Psoas muscle (tissue), 8 donors: ENCODE results near the gene ADAMTS2. TPM values are rescaled to one million over a fixed set of nuclear protein-coding genes. Genes with fewer than 3 reads are reported as not detected.
A peak's percentile ranks its signal among the peaks of the same experiment; 100 is the strongest.

Experiments
- ATAC-seq, 4 donors: fragments of 200-7000 bp; cut with Tn5 transposase; one replicate each; pipeline ENCODE4 v1.9.1; 2020; ENCODE audit warnings: moderate library complexity in 3 of 4, mild to moderate bottlenecking in 2 of 4
- DNase-seq, 2 donors: peaks; one replicate each; pipeline ENCODE4 v3.0.0-alpha.2; 2020
- H3K27ac ChIP-seq: fragments of 200-600 bp; one replicate; pipeline ENCODE4 v1.8.0; 2022
- H3K27me3 ChIP-seq, 3 donors: fragments of 200-600 bp in 1 of 3; one replicate each; pipeline versions ENCODE4 v1.6.1 to v1.8.0; 2013 to 2022; ENCODE audit warnings: low read length in 2 of 3, mild to moderate bottlenecking in 2 of 3, moderate library complexity in 1 of 3; ENCODE audit not compliant: insufficient read depth in 3 of 3
- H3K36me3 ChIP-seq, 2 donors: fragments of 200-600 bp in 1 of 2; one replicate each; pipeline versions ENCODE4 v1.6.1 to v1.8.0; 2013 to 2022; ENCODE audit warnings: low read depth in 1 of 2, mild to moderate bottlenecking in 1 of 2, moderate library complexity in 1 of 2; ENCODE audit not compliant: insufficient read depth in 1 of 2
- H3K4me1 ChIP-seq: fragments of 200-600 bp; one replicate; pipeline ENCODE4 v1.8.0; 2022
- H3K4me3 ChIP-seq: fragments of 200-600 bp; one replicate; pipeline ENCODE4 v1.8.0; 2022; ENCODE audit warnings: mild to moderate bottlenecking
- H3K9me3 ChIP-seq: fragments of 200-600 bp; one replicate; pipeline ENCODE4 v1.8.0; 2022
- WGBS, 3 donors: extraction: QIAGEN DNeasy Blood & Tissue Kit; methylation state at CpG; one replicate each; pipeline versions ENCODE4 v1.1.6 to v1.1.7; 2013; 5-methylcytosine and 5-hydroxymethylcytosine counted together
- intact Hi-C, 2 donors: fragments of 100-400 bp; cut with DNase I; formaldehyde crosslinking; loops; one replicate each; pipeline versions ENCODE4 v1.11.0 to v1.14.2; 2022
- polyA plus RNA-seq, 3 donors: library from polyadenylated mRNA; stranded (reverse); fragments of 200-250 nt; gene quantifications; one replicate each; pipeline ENCODE4 v1.2.3, GENCODE V29; 2013
- total RNA-seq, 4 donors: library from RNA; stranded (reverse); fragmentation: NEBNext Ultra II Directional in 2 of 4; extraction: Animal tissue kit (Norgen Biotek cat#: 25700) in 2 of 4; gene quantifications; one replicate each; pipeline versions ENCODE4 v1.2.1 to v1.2.4, GENCODE V29; 2021 to 2023
- TF ChIP-seq, protein P1 (sequence below): fragments of 200-600 bp; IDR thresholded peaks from one replicate; pipeline ENCODE4 v1.8.0; 2022; ENCODE audit warnings: antibody characterized with exemption
- donor health status: healthy with polysubstance abuse.
- donor health status: DM: no; HTN: no; CAD: no; lungs with moderate emphysema.
- donor health status: Bipolar disorder and iron deficiency.
- donor health status: healthy.
- donor health status: DM: yes; HTN: yes; CAD: no.
- donor health status: DM: no; HTN: no; CAD: no.
- donor health status: DM: no; HTN: no; CAD: no.
- donor health status: DM: yes; HTN: yes; CAD: no.

Gene ADAMTS2
- total and polyA plus RNA-seq, 7 donors, result 0.83 to 3.7 (median 2.0) TPM

DNA sequence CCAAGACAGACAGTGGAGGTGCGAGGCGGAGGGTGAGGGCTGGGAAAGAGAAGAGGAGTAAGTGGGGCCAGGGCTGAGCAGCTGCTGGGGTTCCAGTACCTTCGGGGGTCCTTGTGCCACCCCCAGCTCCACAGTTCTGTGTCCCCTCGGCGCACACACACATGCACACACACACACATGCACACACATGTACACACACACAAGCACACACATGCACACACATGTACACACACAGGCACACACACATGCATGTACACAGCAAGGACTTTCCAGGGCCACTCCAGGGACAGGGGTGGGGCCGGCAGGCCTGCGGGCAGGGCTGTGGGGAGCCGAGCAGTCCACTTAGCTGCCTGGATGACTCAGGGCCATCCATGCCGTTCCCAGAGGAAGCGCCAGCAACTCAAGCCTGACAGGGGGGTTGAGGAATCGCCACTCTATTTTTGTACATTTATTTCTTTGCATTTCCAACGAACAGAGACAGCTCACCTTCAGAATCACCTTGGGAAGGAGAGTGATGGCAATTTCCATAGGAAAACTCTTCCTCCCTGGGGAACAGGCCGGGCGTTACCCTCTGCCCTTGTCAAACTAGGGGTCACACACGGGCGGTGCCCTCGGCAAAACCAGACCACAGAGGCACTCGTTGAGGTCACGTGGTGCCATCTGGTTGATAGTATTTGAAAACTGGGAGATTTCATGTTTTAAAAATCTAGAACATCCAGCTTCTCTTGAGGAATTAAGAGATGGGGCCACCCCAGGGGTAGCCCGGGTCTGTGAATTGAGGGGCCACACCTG, 135.7 kb downstream of the ADAMTS2 start:
- no peaks in the 10 kb centered on the region for H3K36me3 ChIP-seq
- H3K4me1 ChIP-seq, result no peaks in the 10 kb centered on the region
- no peak overlapping the region for H3K4me3 ChIP-seq
- H3K27ac ChIP-seq, result no peak overlapping the region
- DNase-seq (peak in 1 of 2 donors; percentile 49), ATAC-seq (no peak)
- H3K27me3 ChIP-seq, result no peaks in the 10 kb centered on the region
- H3K9me3 ChIP-seq, result no peaks in the 10 kb centered on the region
- 78 to 82% (median 80%) methylated on average over 19 to 20 of the region's 20 CpGs for WGBS, 3 donors
- intact Hi-C loops, result no loop called here
- TF ChIP-seq, protein P1, sequence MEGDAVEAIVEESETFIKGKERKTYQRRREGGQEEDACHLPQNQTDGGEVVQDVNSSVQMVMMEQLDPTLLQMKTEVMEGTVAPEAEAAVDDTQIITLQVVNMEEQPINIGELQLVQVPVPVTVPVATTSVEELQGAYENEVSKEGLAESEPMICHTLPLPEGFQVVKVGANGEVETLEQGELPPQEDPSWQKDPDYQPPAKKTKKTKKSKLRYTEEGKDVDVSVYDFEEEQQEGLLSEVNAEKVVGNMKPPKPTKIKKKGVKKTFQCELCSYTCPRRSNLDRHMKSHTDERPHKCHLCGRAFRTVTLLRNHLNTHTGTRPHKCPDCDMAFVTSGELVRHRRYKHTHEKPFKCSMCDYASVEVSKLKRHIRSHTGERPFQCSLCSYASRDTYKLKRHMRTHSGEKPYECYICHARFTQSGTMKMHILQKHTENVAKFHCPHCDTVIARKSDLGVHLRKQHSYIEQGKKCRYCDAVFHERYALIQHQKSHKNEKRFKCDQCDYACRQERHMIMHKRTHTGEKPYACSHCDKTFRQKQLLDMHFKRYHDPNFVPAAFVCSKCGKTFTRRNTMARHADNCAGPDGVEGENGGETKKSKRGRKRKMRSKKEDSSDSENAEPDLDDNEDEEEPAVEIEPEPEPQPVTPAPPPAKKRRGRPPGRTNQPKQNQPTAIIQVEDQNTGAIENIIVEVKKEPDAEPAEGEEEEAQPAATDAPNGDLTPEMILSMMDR, result no peak

- H3K36me3 ChIP-seq, result no peaks in the 10 kb centered on the region
- WGBS, 3 donors, result 87 to 94% (median 91%) methylated on average over 18 of the region's 18 CpGs
- TF ChIP-seq, protein P1, result no peak
- no peaks in the 10 kb centered on the region for H3K9me3 ChIP-seq
- no peak overlapping the region for H3K27ac ChIP-seq
- no peak overlapping the region for H3K4me3 ChIP-seq
- intact Hi-C loops, result no loop called here
- no peaks in the 10 kb centered on the region for H3K27me3 ChIP-seq
- ATAC-seq (no peak), DNase-seq (peak in 1 of 2 donors; percentile 46)
- no peaks in the 10 kb centered on the region for H3K4me1 ChIP-seq
These were observed 136.4 kb downstream of the ADAMTS2 start for GRCh38 chr5:179208706-179209358.

- ATAC-seq, result no peak
- TF ChIP-seq, protein P1, result no peak
- Histone ChIP-seq H3K27ac (no peak overlapping the region), H3K4me1 (no peaks in the 10 kb centered on the region), H3K27me3 (no peaks in the 10 kb centered on the region), H3K9me3 (no peaks in the 10 kb centered on the region), H3K36me3 (no peaks in the 10 kb centered on the region), H3K4me3 (no peak overlapping the region)
- DNase-seq, result peak; percentile 8 to 45
- intact Hi-C loops, result no loop called here
- 84 to 89% (median 89%) methylated on average over 22 of the region's 22 CpGs for WGBS, 3 donors
These were observed 137.1 kb downstream of the ADAMTS2 start for GRCh38 chr5:179207920-179208705.

DNA sequence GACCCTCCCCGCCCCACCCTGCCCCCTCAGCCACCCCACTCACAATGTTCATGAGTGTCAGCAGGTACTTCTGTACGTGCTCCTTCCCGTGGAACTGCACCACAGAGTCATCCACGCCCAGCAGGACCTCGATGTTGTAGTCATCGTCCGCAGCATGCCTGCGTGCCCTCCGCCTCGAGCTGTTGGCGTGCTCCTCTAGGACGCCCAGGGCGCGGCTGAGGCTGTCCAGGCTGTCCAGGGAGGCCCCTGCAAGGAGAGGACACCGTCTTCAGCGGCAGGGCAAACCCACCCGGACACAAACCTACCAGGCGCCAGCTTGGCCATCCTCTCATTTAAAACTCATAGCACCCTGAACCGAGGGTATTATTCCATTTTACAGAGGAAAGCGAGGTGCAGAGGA, 137.8 kb downstream of the ADAMTS2 start:
- ATAC-seq, result no peak
- WGBS, 3 donors, result 83 to 86% (median 85%) methylated on average over 20 of the region's 20 CpGs
- Histone ChIP-seq H3K4me1 (no peaks in the 10 kb centered on the region), H3K27me3 (no peaks in the 10 kb centered on the region), H3K36me3 (no peaks in the 10 kb centered on the region), H3K9me3 (no peaks in the 10 kb centered on the region), H3K27ac (no peak overlapping the region), H3K4me3 (no peak overlapping the region)
- intact Hi-C loops, result no loop called here
- DNase-seq, result peak in 1 of 2 donors; percentile 6
- TF ChIP-seq, protein P1, result no peak
